HG02981 (cell line): ENCODE results near the gene CORO2A.

ENCODE experiments used
- ATAC-seq: cut with Tn5 transposase; IDR thresholded peaks from one replicate; pipeline ENCODE4 v1.9.1; 2021; ENCODE audit warnings: mild to moderate bottlenecking, moderate library complexity; ENCODE audit not compliant: unreplicated experiment

The CORO2A gene

GRCh38 chr9:98219794-98220370, 27.4 kb upstream of the CORO2A start:
- no peak for ATAC-seq

- ATAC-seq: no peak
These were observed 26.9 kb upstream of the CORO2A start for GRCh38 chr9:98219364-98219716.

GRCh38 chr9:98218562-98219363, 26.3 kb upstream of the CORO2A start:
- no peak for ATAC-seq

- ATAC-seq: no peak
These were observed 24.8 kb upstream of the CORO2A start for GRCh38 chr9:98217255-98217654.

- no peak for ATAC-seq
These were observed 24.0 kb upstream of the CORO2A start for GRCh38 chr9:98216391-98216790.

GRCh38 chr9:98215821-98216220, 23.4 kb upstream of the CORO2A start:
- ATAC-seq: no peak

- ATAC-seq: no peak
These were observed 22.8 kb upstream of the CORO2A start for GRCh38 chr9:98215271-98215670.

- no peak for ATAC-seq
These were observed 22.4 kb upstream of the CORO2A start for GRCh38 chr9:98214811-98215210.

GRCh38 chr9:98211260-98211659, 18.8 kb upstream of the CORO2A start:
- no peak for ATAC-seq

GRCh38 chr9:98210435-98210834, 18.0 kb upstream of the CORO2A start:
- ATAC-seq: no peak

- ATAC-seq: no peak
These were observed 17.1 kb upstream of the CORO2A start for GRCh38 chr9:98209530-98209929.

- no peak for ATAC-seq
These were observed 16.2 kb upstream of the CORO2A start for GRCh38 chr9:98208635-98209034.

GRCh38 chr9:98207606-98208005, 15.2 kb upstream of the CORO2A start:
- no peak for ATAC-seq

- no peak for ATAC-seq
These were observed 14.3 kb upstream of the CORO2A start for GRCh38 chr9:98206754-98207153.

- no peak for ATAC-seq
These were observed 12.3 kb upstream of the CORO2A start for GRCh38 chr9:98204692-98205091.

- no peak for ATAC-seq
These were observed 10.7 kb upstream of the CORO2A start for GRCh38 chr9:98203153-98203552.

GRCh38 chr9:98202252-98202651, 9.8 kb upstream of the CORO2A start:
- no peak for ATAC-seq

GRCh38 chr9:98201749-98202148, 9.3 kb upstream of the CORO2A start:
- no peak for ATAC-seq

- no peak for ATAC-seq
These were observed 8.7 kb upstream of the CORO2A start for GRCh38 chr9:98201102-98201501.

- ATAC-seq: no peak
These were observed 7.1 kb upstream of the CORO2A start for GRCh38 chr9:98199388-98200033.

GRCh38 chr9:98195671-98196070, 3.2 kb upstream of the CORO2A start:
- ATAC-seq: no peak

- no peak for ATAC-seq
These were observed 1.0 kb upstream of the CORO2A start for GRCh38 chr9:98193336-98193944.
